SK-N-SH treated with all-trans-retinoic acid at 6 μM for 48 hours (cell line): ENCODE measurements around the gene SKOR1.

Source experiments
- ATAC-seq: fragments of 200-7000 bp; cut with Tn5 transposase; 3 replicates; pipeline ENCODE4 v1.9.1; 2020; ENCODE audit warnings: mild to moderate bottlenecking, moderate library complexity
- ARNTL ChIP-seq: fragments of 450-650 bp; formaldehyde crosslinking; IDR thresholded peaks from 2 replicates; pipeline ENCODE4 v1.5.0; 2020; ENCODE audit warnings: low read depth, mild to moderate bottlenecking, moderate library complexity, borderline replicate concordance
- CSDC2 ChIP-seq: fragments of 250-450 bp; sonication (Bioruptor Pico); IDR thresholded peaks from 2 replicates; pipeline ENCODE4 v1.5.0; 2020; ENCODE audit warnings: mild to moderate bottlenecking, moderate library complexity
- ESRRG ChIP-seq: fragments of 250-450 bp; sonication (Bioruptor Pico); IDR thresholded peaks from 2 replicates; pipeline ENCODE4 v1.6.1; 2021; ENCODE audit warnings: mild to moderate bottlenecking
- GLIS3 ChIP-seq: fragments of 250-450 bp; sonication (Bioruptor Pico); IDR thresholded peaks from 2 replicates; pipeline ENCODE4 v1.5.0; 2020; ENCODE audit warnings: mild to moderate bottlenecking, moderate library complexity
- OSR1 ChIP-seq: fragments of 250-450 bp; sonication (Bioruptor Pico); IDR thresholded peaks from 2 replicates; pipeline ENCODE4 v1.8.0; 2022; ENCODE audit warnings: moderate library complexity, mild to moderate bottlenecking, inconsistent platforms
- PPARA ChIP-seq: fragments of 250-450 bp; sonication (Bioruptor Pico); IDR thresholded peaks from 2 replicates; pipeline ENCODE4 v1.5.0; 2020; ENCODE audit warnings: mild to moderate bottlenecking, borderline replicate concordance
- RARB ChIP-seq: fragments of 250-450 bp; sonication (Bioruptor Pico); IDR thresholded peaks from 2 replicates; pipeline ENCODE4 v1.8.0; 2021; ENCODE audit warnings: mild to moderate bottlenecking, moderate library complexity
- SNAI2 ChIP-seq: fragments of 250-450 bp; sonication (Bioruptor Pico); IDR thresholded peaks from 2 replicates; pipeline ENCODE4 v1.5.0; 2020; ENCODE audit warnings: mild to moderate bottlenecking, moderate library complexity
- TOX ChIP-seq: fragments of 250-450 bp; sonication (Bioruptor Pico); IDR thresholded peaks from 2 replicates; pipeline ENCODE4 v1.8.0; 2021; ENCODE audit warnings: mild to moderate bottlenecking, moderate library complexity, borderline replicate concordance
- ZC3H10 ChIP-seq: fragments of 250-450 bp; sonication (Bioruptor Pico); IDR thresholded peaks from 2 replicates; pipeline ENCODE4 v1.5.1; 2021; ENCODE audit warnings: mild to moderate bottlenecking, moderate library complexity
- ZFP30 ChIP-seq: fragments of 450-650 bp; formaldehyde crosslinking; IDR thresholded peaks from 2 replicates; pipeline ENCODE4 v1.5.0; 2022; ENCODE audit warnings: mild to moderate bottlenecking, moderate library complexity
- ZNF565 ChIP-seq: fragments of 450-650 bp; formaldehyde crosslinking; conservative IDR thresholded peaks from 2 replicates; pipeline ENCODE4 v1.5.0; 2020; ENCODE audit warnings: low read depth, mild to moderate bottlenecking, moderate library complexity
- ZNF70 ChIP-seq: fragments of 450-650 bp; formaldehyde crosslinking; IDR thresholded peaks from 2 replicates; pipeline ENCODE4 v1.5.0; 2020; ENCODE audit warnings: mild to moderate bottlenecking, moderate library complexity
- ZNF8 ChIP-seq: fragments of 450-650 bp; formaldehyde crosslinking; IDR thresholded peaks from 2 replicates; pipeline ENCODE4 v1.5.0; 2020; ENCODE audit warnings: mild to moderate bottlenecking, moderate library complexity
- TF ChIP-seq, protein P1 (sequence below): fragments of 250-450 bp; sonication (Bioruptor Pico); IDR thresholded peaks from 2 replicates; pipeline ENCODE4 v1.8.0; 2021; ENCODE audit warnings: low read depth, mild to moderate bottlenecking, moderate library complexity, borderline replicate concordance
- TF ChIP-seq, protein P2 (sequence below): fragments of 250-450 bp; sonication (Bioruptor Pico); IDR thresholded peaks from 2 replicates; pipeline ENCODE4 v1.8.0; 2020; ENCODE audit warnings: mild to moderate bottlenecking, moderate library complexity, borderline replicate concordance
- TF ChIP-seq, protein P3 (sequence below): fragments of 250-450 bp; sonication (Bioruptor Pico); IDR thresholded peaks from 2 replicates; pipeline ENCODE4 v1.5.1; 2020; ENCODE audit warnings: low read depth, mild to moderate bottlenecking, moderate library complexity
- TF ChIP-seq, protein P4 (sequence below): fragments of 250-450 bp; sonication (Bioruptor Pico); IDR thresholded peaks from 2 replicates; pipeline ENCODE4 v1.5.0; 2020; ENCODE audit warnings: mild to moderate bottlenecking, moderate library complexity
- TF ChIP-seq, protein P5 (sequence below): fragments of 250-450 bp; sonication (Bioruptor Pico); IDR thresholded peaks from 2 replicates; pipeline ENCODE4 v1.5.1; 2021; ENCODE audit warnings: mild to moderate bottlenecking, moderate library complexity

The SKOR1 gene

DNA sequence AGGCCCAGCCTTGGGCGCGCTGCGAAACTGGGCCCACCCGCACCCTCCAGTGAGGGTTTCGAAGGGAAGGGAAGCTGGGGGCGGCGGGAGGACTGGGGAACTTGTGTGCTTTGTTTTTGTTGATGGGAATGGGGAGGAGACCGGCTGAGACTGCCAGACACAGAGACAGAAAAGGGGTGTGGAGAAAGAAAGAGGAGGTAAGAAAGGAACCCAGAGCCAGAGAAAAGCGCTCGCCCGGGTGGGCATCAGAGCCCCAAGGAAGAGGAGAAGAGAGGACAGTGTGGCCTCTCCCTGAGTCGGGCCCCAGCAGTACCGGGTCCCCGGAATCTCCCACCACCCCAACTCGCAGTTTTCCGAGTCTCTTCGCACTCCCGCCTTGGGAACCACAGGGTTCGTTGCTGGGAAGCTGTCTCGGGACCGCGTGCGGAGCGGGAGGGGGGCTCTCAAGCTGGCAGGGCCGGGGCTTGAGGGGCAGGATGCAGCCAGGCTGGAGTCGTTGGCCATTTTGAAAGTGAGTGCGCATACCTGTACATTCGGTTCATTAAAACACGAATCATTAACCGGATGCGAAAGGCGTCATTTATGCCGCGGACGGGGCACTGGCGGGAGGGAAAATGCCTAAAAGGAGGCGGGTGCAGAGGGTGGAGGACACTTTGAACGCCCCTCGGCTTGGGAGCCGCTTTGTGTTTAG lies 3.1 kb downstream of the SKOR1 start:
- TF ChIP-seq, protein P1, sequence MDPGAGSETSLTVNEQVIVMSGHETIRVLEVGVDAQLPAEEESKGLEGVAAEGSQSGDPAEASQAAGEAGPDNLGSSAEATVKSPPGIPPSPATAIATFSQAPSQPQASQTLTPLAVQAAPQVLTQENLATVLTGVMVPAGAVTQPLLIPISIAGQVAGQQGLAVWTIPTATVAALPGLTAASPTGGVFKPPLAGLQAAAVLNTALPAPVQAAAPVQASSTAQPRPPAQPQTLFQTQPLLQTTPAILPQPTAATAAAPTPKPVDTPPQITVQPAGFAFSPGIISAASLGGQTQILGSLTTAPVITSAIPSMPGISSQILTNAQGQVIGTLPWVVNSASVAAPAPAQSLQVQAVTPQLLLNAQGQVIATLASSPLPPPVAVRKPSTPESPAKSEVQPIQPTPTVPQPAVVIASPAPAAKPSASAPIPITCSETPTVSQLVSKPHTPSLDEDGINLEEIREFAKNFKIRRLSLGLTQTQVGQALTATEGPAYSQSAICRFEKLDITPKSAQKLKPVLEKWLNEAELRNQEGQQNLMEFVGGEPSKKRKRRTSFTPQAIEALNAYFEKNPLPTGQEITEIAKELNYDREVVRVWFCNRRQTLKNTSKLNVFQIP (CRISPR knock-in tag) = no peak
- TF ChIP-seq, protein P2, sequence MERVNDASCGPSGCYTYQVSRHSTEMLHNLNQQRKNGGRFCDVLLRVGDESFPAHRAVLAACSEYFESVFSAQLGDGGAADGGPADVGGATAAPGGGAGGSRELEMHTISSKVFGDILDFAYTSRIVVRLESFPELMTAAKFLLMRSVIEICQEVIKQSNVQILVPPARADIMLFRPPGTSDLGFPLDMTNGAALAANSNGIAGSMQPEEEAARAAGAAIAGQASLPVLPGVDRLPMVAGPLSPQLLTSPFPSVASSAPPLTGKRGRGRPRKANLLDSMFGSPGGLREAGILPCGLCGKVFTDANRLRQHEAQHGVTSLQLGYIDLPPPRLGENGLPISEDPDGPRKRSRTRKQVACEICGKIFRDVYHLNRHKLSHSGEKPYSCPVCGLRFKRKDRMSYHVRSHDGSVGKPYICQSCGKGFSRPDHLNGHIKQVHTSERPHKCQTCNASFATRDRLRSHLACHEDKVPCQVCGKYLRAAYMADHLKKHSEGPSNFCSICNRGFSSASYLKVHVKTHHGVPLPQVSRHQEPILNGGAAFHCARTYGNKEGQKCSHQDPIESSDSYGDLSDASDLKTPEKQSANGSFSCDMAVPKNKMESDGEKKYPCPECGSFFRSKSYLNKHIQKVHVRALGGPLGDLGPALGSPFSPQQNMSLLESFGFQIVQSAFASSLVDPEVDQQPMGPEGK (CRISPR knock-in tag) = no peak
- TF ChIP-seq GLIS3 (CRISPR knock-in tag) (no peak), ARNTL (CRISPR knock-in tag) (no peak), PPARA (CRISPR knock-in tag) (no peak), CSDC2 (CRISPR knock-in tag) (no peak), ZNF70 (CRISPR knock-in tag) (no peak), ZC3H10 (CRISPR knock-in tag) (no peak), OSR1 (CRISPR knock-in tag) (no peak), SNAI2 (CRISPR knock-in tag) (no peak), ZNF565 (CRISPR knock-in tag) (no peak), TOX (no peak), ZNF8 (CRISPR knock-in tag) (no peak)
- TF ChIP-seq, protein P3, sequence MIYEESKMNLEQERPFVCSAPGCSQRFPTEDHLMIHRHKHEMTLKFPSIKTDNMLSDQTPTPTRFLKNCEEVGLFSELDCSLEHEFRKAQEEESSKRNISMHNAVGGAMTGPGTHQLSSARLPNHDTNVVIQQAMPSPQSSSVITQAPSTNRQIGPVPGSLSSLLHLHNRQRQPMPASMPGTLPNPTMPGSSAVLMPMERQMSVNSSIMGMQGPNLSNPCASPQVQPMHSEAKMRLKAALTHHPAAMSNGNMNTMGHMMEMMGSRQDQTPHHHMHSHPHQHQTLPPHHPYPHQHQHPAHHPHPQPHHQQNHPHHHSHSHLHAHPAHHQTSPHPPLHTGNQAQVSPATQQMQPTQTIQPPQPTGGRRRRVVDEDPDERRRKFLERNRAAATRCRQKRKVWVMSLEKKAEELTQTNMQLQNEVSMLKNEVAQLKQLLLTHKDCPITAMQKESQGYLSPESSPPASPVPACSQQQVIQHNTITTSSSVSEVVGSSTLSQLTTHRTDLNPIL (CRISPR knock-in tag) = no peak
- TF ChIP-seq, protein P4, sequence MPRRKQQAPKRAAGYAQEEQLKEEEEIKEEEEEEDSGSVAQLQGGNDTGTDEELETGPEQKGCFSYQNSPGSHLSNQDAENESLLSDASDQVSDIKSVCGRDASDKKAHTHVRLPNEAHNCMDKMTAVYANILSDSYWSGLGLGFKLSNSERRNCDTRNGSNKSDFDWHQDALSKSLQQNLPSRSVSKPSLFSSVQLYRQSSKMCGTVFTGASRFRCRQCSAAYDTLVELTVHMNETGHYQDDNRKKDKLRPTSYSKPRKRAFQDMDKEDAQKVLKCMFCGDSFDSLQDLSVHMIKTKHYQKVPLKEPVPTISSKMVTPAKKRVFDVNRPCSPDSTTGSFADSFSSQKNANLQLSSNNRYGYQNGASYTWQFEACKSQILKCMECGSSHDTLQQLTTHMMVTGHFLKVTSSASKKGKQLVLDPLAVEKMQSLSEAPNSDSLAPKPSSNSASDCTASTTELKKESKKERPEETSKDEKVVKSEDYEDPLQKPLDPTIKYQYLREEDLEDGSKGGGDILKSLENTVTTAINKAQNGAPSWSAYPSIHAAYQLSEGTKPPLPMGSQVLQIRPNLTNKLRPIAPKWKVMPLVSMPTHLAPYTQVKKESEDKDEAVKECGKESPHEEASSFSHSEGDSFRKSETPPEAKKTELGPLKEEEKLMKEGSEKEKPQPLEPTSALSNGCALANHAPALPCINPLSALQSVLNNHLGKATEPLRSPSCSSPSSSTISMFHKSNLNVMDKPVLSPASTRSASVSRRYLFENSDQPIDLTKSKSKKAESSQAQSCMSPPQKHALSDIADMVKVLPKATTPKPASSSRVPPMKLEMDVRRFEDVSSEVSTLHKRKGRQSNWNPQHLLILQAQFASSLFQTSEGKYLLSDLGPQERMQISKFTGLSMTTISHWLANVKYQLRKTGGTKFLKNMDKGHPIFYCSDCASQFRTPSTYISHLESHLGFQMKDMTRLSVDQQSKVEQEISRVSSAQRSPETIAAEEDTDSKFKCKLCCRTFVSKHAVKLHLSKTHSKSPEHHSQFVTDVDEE (CRISPR knock-in tag) = no peak
- TF ChIP-seq, protein P5, sequence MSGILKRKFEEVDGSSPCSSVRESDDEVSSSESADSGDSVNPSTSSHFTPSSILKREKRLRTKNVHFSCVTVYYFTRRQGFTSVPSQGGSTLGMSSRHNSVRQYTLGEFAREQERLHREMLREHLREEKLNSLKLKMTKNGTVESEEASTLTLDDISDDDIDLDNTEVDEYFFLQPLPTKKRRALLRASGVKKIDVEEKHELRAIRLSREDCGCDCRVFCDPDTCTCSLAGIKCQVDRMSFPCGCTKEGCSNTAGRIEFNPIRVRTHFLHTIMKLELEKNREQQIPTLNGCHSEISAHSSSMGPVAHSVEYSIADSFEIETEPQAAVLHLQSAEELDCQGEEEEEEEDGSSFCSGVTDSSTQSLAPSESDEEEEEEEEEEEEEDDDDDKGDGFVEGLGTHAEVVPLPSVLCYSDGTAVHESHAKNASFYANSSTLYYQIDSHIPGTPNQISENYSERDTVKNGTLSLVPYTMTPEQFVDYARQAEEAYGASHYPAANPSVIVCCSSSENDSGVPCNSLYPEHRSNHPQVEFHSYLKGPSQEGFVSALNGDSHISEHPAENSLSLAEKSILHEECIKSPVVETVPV (CRISPR knock-in tag) = no peak
- ATAC-seq = no peak

DNA sequence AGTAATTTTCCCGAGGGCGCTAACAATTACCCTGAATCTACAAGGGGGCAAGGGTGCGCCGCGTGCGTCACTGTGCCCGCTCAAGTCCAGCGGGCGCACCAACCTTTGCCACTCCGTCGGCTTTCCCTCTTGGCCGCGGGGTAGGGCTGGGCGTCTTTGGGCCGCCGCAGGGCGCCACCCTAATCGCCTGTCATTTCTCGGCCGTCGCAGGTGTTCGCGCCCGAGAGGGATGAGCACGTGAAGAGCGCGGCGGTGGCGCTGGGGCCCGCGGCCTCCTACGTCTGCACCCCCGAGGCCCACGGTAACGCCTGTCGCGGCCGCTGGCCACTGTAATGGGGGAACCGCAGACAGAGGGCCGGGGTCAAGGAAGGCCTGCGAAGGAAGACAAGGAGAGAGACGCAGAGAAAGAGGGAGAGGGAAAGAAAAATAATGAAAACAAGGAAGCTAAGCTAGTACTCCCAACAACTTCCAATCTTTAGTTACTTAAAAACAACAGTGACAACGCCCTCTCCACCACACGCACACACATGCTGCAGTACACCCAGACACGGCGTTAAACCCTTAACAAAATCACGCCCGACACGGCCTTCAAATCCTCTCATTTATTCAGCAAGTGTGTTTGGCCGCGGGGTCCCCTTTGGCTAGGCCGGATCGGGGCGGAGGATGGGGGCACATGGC lies 3.8 kb downstream of the SKOR1 start:
- no peak for ATAC-seq

More for the DNA sequence above, 3.8 kb downstream of the SKOR1 start:
- TF ChIP-seq TOX (no peak), RARB (CRISPR knock-in tag) (no peak), ESRRG (CRISPR knock-in tag) (no peak), GLIS3 (CRISPR knock-in tag) (no peak), ARNTL (CRISPR knock-in tag) (no peak), ZFP30 (no peak), ZC3H10 (CRISPR knock-in tag) (no peak), SNAI2 (CRISPR knock-in tag) (no peak), OSR1 (CRISPR knock-in tag) (no peak), PPARA (CRISPR knock-in tag) (no peak)
- TF ChIP-seq, protein P4 (CRISPR knock-in tag) = no peak
- TF ChIP-seq, protein P1 (CRISPR knock-in tag) = no peak
- TF ChIP-seq, all 23 proteins: peak for 0
